ENCODE results near the gene ANTKMT.
A peak's percentile ranks its signal among the peaks of the same experiment; 100 is the strongest.
"Not testable (repeated sequence)": the region's sequence is repeated elsewhere in the genome, so short reads cannot be mapped to it uniquely, and the experiment has no call there.

Gene ANTKMT

GRCh38 chr16:751152-752006 lies 30.4 kb downstream of the ANTKMT start:
- DNase-seq (ENCODE audit: insufficient read length, low spot score), result no peak
- no peak for FAIRE-seq
- no peak for TF ChIP-seq POLR2A (IDR thresholded peaks at IDR 0.05; ENCODE audit: low read depth, low read length)

- no peak for DNase-seq (ENCODE audit: insufficient read length, low spot score)
- TF ChIP-seq POLR2A (IDR thresholded peaks at IDR 0.05; ENCODE audit: low read depth, low read length), result no peak
- FAIRE-seq, result no peak
These were observed 31.0 kb downstream of the ANTKMT start for GRCh38 chr16:752007-752312.

- FAIRE-seq; DNase-seq (ENCODE audit: insufficient read length, low spot score): not testable (repeated sequence)
These were observed 33.2 kb downstream of the ANTKMT start for GRCh38 chr16:754121-754607.

- TF ChIP-seq POLR2A (IDR thresholded peaks at IDR 0.05; ENCODE audit: low read depth, low read length), result no peak
- DNase-seq (ENCODE audit: insufficient read length, low spot score) (no peak), FAIRE-seq (no peak)
These were observed 33.7 kb downstream of the ANTKMT start for GRCh38 chr16:754656-755055.

DNA sequence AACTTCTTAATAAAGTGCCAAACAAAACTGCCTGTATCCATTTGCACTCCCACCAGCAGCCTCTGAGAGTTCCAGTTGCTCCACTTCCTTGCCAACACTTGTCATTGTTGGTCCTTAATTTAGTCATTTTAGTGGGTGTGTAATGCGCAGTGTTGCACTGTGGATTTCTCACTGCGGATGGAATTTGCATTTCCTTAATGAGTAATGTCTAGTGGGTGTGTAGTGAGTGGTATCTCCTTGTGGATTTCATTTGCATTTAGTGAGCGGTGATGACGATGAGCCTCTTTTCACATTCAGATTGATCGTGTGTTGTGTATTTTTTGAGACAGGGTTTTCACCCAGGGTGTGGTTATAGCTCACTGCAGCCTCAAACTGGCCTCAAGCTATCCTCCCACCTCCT lies 35.5 kb downstream of the ANTKMT start:
- TF ChIP-seq POLR2A (IDR thresholded peaks at IDR 0.05; ENCODE audit: low read depth, low read length), result no peak
- DNase-seq (ENCODE audit: insufficient read length, low spot score) (no peak), FAIRE-seq (no peak)

DNA sequence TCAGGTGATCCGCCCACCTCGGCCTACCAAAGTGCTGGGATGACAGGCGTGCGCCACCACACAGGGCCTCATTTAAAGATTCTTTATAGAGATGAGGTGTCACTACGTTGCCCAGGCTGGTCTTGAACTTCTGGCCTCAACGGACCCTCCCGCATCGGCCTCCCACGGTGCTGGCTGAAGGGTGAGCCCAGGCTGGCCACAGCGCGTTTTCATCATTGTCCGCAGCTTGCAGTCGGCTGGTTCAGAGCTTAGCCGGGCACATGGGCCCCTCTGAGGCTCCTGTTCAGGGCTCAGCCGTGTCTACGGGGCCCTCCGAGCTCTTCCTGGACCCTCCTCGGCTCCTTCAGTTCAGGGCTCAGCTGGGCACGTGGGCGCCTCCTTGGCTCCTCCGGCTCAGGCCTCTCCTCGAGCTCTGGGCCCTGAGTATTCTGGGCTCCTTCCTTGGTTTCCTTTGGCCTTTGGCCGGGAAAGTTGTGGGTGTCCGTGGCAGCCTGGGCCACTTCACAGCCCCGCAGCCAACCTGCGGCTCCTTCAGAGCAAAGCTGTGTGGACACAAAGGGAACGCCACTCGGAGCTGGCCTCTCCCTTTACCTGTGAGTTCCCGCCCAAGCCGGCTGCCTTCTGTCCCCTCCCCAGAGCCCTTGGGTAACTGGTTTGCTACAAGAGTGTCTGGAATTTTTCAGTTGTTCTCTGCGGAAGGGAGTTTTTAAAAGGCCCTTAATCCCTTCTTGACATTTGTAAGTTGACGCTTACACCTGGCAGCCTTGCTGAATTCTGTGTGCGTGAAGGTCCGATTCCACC lies 38.4 kb downstream of the ANTKMT start:
- TF ChIP-seq POLR2A (IDR thresholded peaks at IDR 0.05; ENCODE audit: low read depth, low read length), result no peak
- no peak for FAIRE-seq

DNA sequence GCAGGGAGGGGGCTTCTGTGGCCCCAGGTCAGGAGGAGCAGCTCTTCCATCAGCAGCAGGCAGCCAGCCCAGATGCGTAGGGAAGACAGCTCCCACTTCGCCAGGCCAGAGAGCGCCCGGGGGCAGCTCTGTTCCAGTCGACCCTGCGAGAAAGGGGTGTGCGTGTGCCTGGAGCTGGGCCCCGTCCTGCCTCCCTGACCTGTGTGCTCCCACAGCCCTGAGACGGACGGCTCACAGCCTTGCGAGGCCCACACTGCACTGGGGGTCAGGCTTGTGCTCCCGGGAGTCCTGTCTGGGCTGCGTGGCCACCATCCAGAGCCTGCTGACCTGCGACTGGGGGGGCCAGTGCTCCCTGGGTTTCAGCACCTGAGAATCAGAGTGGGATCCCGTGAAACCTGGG lies 39.1 kb downstream of the ANTKMT start:
- no peak for TF ChIP-seq POLR2A (IDR thresholded peaks at IDR 0.05; ENCODE audit: low read depth, low read length)
- FAIRE-seq, result no peak
- no peak for DNase-seq (ENCODE audit: insufficient read length, low spot score)

More for the DNA sequence above, 38.4 kb downstream of the ANTKMT start:
- DNase-seq (ENCODE audit: insufficient read length, low spot score), result no peak

- DNase-seq (ENCODE audit: insufficient read length, low spot score) (peak; percentile 72), FAIRE-seq (no peak)
- TF ChIP-seq POLR2A (IDR thresholded peaks at IDR 0.05; ENCODE audit: low read depth, low read length), result no peak
These were observed 39.8 kb downstream of the ANTKMT start, which contains the start of gene MSLN for GRCh38 chr16:760545-761343. TSS of gene MSLN (plus strand) at chr16:760734. CDS start at chr16:762681, 1,947 bp downstream.

GRCh38 chr16:761625-762513 lies 40.9 kb downstream of the ANTKMT start:
- DNase-seq (ENCODE audit: insufficient read length, low spot score) (no peak), FAIRE-seq (no peak)
- TF ChIP-seq POLR2A (IDR thresholded peaks at IDR 0.05; ENCODE audit: low read depth, low read length), result no peak

DNA sequence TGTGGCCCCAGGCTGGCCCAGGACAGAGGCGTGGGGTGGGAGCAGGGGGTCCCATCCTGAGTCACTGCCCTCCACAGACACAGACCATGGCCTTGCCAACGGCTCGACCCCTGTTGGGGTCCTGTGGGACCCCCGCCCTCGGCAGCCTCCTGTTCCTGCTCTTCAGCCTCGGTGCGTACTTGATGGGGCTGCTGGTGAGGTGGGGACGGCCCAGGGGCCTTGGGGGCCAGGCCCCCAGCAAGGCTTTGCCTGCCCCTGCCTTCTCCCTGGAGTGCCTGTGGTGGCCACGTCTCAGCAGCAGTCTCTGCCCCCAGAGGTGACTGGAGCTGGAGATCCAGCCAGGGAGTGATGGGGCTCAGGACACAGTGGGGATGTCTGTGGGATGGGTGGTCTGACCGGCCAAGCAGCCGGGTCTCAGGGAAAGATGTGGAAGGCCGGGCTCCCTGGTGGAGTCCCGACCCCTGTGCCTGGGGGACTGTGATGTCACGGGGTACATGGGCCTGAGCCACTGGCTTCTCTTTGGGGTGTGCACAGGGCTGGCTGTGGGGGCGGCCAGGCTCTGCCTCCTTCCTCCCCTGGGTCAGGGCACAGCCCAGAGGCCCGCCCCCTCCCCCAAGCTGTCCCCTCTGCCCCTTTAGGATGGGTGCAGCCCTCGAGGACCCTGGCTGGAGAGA lies 41.8 kb downstream of the ANTKMT start:
- FAIRE-seq, result no peak
- TF ChIP-seq POLR2A (IDR thresholded peaks at IDR 0.05; ENCODE audit: low read depth, low read length), result no peak
- no peak for DNase-seq (ENCODE audit: insufficient read length, low spot score)

GRCh38 chr16:763369-764183 lies 42.6 kb downstream of the ANTKMT start:
- TF ChIP-seq POLR2A (IDR thresholded peaks at IDR 0.05; ENCODE audit: low read depth, low read length), result no peak
- no peak for FAIRE-seq

More at GRCh38 chr16:763369-764183, 42.6 kb downstream of the ANTKMT start:
- no peak for DNase-seq (ENCODE audit: insufficient read length, low spot score)
